ENCODE data around the gene DPP7.
"Not testable (repeated sequence)": the region's sequence is repeated elsewhere in the genome, so short reads cannot be mapped to it uniquely, and the experiment has no call there.

DPP7 gene

GRCh38 chr9:137128862-137129455 is 14.4 kb upstream of the DPP7 start:
- no peak for DNase-seq

DNA sequence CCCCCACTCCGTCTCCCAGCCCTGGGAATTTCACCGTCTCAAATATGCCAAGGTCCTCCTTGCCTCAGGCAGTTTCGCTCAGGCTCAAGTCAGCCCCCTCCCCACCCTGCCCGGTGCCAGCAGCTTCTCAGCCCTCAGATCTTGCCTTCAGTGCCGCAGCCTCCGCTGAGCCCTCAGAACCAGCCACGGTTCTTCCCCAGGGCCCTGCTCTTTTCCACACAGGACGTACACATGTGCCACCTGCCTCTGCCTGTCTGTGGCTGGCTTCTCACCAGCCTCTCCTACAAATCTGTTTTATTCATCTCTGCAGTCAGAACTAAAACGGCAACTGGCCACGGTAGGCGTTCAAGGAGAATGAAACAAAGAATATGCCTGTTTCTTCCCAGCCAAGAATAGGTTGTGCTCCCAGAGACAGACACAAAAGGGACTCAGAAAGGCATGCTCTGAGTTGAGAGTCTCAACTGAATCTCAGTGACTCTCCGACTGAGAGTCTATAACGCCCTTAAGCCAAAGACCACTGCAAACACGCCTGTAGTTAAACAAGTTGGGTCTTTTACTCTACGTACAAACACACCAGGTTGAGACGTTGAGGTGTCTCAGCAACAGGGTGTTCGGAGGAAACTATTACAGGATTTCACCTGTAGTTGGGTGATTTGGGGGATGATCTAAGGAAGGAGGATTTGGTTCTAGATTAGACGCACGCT is 13.8 kb upstream of the DPP7 start:
- DNase-seq = no peak

- no peak for DNase-seq
Measured at GRCh38 chr9:137127301-137128157, 13.0 kb upstream of the DPP7 start.

GRCh38 chr9:137126786-137127185 is 12.3 kb upstream of the DPP7 start:
- no peak for DNase-seq

DNA sequence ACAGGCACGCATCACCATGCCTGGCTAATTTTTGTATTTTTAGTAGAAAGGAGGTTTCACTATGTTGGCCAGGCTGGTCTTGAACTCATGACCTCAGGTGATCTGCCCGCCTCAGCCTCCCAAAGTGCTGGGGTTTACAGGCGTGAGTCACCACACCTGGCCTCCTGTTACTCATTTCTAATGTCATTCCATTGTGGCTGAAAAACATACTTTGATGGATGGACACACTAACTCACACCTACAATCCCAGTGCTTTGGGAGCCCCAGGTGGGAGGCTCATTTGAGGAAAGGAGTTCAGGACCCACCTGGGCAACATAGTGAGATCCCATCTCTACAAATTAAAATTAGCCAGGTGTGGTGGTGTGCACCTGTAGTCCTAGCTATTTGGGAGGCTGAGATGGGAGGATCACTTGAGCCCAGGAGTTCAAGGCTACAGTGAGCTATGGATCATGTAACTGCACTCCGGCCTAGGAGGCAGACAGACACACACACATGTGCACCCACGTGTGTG is 9.5 kb upstream of the DPP7 start:
- DNase-seq = not testable (repeated sequence)

DNA sequence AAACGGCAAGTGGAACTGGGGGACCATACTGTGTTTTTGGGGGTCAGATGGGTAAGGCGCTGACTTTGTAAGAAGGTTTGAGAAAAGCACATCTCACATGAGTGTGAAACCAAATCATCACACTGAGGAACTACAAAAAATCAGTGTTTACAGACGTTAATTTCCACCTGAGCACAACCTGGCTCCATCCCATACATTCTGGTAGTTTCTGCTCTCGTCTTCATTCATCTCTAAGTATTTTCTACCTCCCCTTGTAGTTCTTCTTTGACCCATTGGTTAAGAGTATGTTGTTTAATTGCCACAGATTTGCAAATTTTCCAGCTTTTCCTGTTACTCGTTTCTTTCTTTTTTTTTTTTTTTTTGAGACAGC is 8.9 kb upstream of the DPP7 start:
- no peak for DNase-seq

- DNase-seq = not testable (repeated sequence)
Measured at GRCh38 chr9:137122796-137123467, 8.4 kb upstream of the DPP7 start.

- not testable (repeated sequence) for DNase-seq
Measured at GRCh38 chr9:137121927-137122795, 7.6 kb upstream of the DPP7 start.

GRCh38 chr9:137118092-137118603 is 3.6 kb upstream of the DPP7 start:
- DNase-seq = not testable (repeated sequence)

GRCh38 chr9:137117269-137117731 is 2.8 kb upstream of the DPP7 start:
- no peak for DNase-seq

- DNase-seq = no peak
Measured at GRCh38 chr9:137116728-137117127, 2.2 kb upstream of the DPP7 start.

- no peak for DNase-seq
Measured at GRCh38 chr9:137116027-137116507, 1.5 kb upstream of the DPP7 start.

DNA sequence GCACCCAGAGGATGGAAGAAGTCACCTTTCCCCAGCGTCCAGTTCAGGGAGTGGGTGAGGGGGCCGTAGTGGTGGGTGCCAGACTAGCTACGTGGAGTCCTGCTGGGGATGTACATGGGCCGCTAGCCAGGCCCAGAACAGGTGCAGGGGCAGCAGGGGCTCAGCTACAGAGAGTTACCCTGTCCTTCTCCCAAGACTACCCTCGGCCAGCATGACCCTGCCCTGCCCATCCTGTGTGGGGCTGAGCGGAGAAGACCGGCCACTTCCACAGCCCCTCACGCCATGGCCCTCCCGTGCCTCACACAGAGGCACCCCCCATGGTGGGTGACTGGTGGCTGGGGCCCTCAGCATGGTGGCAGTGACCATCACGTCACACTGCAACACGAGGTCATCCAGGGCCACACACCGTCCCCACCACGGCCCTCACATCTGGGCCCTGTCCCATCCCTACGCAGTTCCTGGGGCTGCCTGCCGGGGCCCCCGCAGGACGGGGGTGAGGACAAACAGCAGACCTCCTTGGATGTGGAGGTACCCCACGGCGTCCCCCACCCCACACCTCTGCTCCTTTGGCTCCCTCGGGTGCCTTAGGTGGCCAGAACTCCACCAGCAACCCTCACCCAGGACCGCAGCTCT is 977 bp upstream of the DPP7 start:
- DNase-seq = no peak

- DNase-seq = no peak
Measured at GRCh38 chr9:137114220-137114612, 317 bp downstream of the DPP7 start.

GRCh38 chr9:137113385-137114159 is 961 bp downstream of the DPP7 start:
- no peak for DNase-seq

GRCh38 chr9:137112564-137113384 is 1.8 kb downstream of the DPP7 start:
- no peak for DNase-seq

DNA sequence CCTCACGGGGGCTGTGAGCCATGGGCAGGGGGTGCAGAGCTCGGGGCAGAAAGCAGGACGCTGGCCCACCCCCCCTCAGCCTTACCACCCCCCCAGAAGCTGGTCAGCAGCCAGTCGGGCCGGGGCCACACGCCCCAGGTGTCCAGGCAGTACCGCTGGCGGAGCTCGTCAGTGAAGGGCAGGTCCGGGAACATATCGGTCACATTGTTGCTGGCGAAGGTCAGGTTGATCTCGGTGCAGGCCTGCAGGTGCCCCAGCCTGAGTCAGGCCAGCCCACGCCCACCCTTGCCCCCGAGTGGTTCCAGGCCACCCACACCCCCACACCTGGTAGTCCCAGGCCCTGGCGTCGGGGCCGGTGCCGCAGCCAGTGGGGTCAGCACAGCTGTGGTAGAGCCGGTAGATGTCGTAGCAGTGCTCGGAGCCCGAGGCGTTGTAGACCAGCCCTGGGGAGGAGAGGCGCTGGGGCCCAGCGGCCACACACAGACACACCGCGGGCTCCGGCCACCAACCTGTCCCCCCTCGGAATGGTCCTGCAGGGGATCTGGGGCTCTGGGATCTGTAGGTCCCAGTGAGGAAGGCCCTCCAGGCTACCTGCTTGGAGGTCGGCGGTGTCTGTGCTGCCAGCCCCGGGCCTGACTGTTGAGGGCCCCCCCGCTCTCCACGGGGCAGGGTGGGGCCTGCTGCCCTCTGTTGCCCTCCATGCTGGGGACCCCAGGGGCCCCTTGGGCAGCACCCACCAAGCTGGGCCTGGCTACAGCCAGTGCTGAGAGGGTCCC is 2.6 kb downstream of the DPP7 start:
- no peak for DNase-seq
